SK-N-SH (cell line): Measurements from ENCODE around the gene CENPP. TPM values are rescaled to one million over a fixed set of nuclear protein-coding genes. Genes with fewer than 3 reads are reported as not detected.

Experiments
- CTCF ChIA-PET: fragments of 300-600, 350-600 bp; formaldehyde crosslinking; extraction: SDS; loops from one replicate; lab custom pipeline; 2021; lab: Yijun Ruan, JAX
- POLR2A ChIA-PET: fragments of 350-600 bp; sonication (Branson Sonifier 250); formaldehyde crosslinking; extraction: SDS; loops from one replicate; lab custom pipeline; 2020; ENCODE audit warnings: antibody characterized with exemption, inconsistent platforms; lab: Yijun Ruan, JAX
- DNase-seq: peaks from one replicate; pipeline ENCODE4 v3.0.0; 2012
- H2AFZ ChIP-seq: fragments of 200-600 bp; sonication (generic); 2 replicates; pipeline ENCODE4 v1.8.1; 2016; ENCODE audit warnings: antibody characterized with exemption, mild to moderate bottlenecking, low read depth
- H3F3A ChIP-seq: fragments of 200-600 bp; sonication (generic); replicated peaks from 2 replicates; pipeline ENCODE3; 2016; ENCODE audit warnings: antibody characterized with exemption, mild to moderate bottlenecking; ENCODE audit not compliant: insufficient read depth
- H3K27ac ChIP-seq, 2 experiments: fragments of 200-500 bp in 1 of 2; fragments of 200-600 bp in 1 of 2; sonication (Bioruptor generic) in 1 of 2; sonication (generic), shearing (Covaris generic) in 1 of 2; 2 replicates each; pipeline versions ENCODE4 v1.5.1 to v1.6.1; 2014 to 2016; ENCODE audit warnings: low read depth in 2 of 2, inconsistent platforms in 1 of 2, low read length in 1 of 2, mild to moderate bottlenecking in 1 of 2, mixed read lengths in 1 of 2
- H3K27me3 ChIP-seq: fragments of 200-600 bp; sonication (generic), shearing (Covaris generic); 2 replicates; pipeline ENCODE4 v1.6.1; 2016; ENCODE audit warnings: mixed run types; ENCODE audit not compliant: insufficient read depth
- H3K36me3 ChIP-seq, 2 experiments: fragments of 200-500 bp in 1 of 2; fragments of 200-600 bp in 1 of 2; sonication (Bioruptor generic) in 1 of 2; sonication (generic) in 1 of 2; replicated peaks in 1 of 2; 2 replicates each; pipeline versions ENCODE3 to v1.5.1; 2014 to 2016; ENCODE audit warnings: low read length in 1 of 2, mild to moderate bottlenecking in 1 of 2; ENCODE audit not compliant: insufficient read depth in 2 of 2, control insufficient read depth in 1 of 2
- H3K4me1 ChIP-seq, 2 experiments: fragments of 200-500 bp in 1 of 2; fragments of 200-600 bp in 1 of 2; sonication (Bioruptor generic) in 1 of 2; sonication (generic), shearing (Covaris generic) in 1 of 2; 2 replicates each; pipeline versions ENCODE4 v1.5.1 to v1.6.1; 2014 to 2016; ENCODE audit warnings: low read depth in 1 of 2, low read length in 1 of 2, mixed run types in 1 of 2; ENCODE audit not compliant: insufficient read depth in 2 of 2, control insufficient read depth in 1 of 2
- H3K4me2 ChIP-seq: fragments of 200-600 bp; sonication (generic), shearing (Covaris generic); 2 replicates; pipeline ENCODE4 v1.6.1; 2017; ENCODE audit warnings: mixed run types
- H3K4me3 ChIP-seq, 2 experiments: fragments of 200-500 bp in 1 of 2; fragments of 200-600 bp in 1 of 2; sonication (Bioruptor generic) in 1 of 2; sonication (generic), shearing (Covaris generic) in 1 of 2; 2 replicates each; pipeline versions ENCODE4 v1.5.1 to v1.8.1; 2014 to 2016; ENCODE audit warnings: low read depth in 2 of 2, inconsistent platforms in 1 of 2, low read length in 1 of 2, mild to moderate bottlenecking in 1 of 2, mixed read lengths in 1 of 2, moderate library complexity in 1 of 2
- H3K79me2 ChIP-seq: fragments of 200-600 bp; sonication (generic); 2 replicates; pipeline ENCODE4 v1.8.1; 2017; ENCODE audit warnings: mild to moderate bottlenecking; ENCODE audit not compliant: insufficient read depth
- H3K9ac ChIP-seq: fragments of 200-600 bp; sonication (generic); 2 replicates; pipeline ENCODE4 v1.6.1; 2017; ENCODE audit warnings: mixed run types
- H3K9me2 ChIP-seq: fragments of 200-600 bp; sonication (generic); 2 replicates; pipeline ENCODE4 v1.6.1; 2017; ENCODE audit warnings: mixed run types
- H3K9me3 ChIP-seq: fragments of 200-600 bp; sonication (generic); 2 replicates; pipeline ENCODE4 v1.6.1; 2017; ENCODE audit warnings: mixed run types, mild to moderate bottlenecking, moderate library complexity
- H4K20me1 ChIP-seq: fragments of 200-600 bp; sonication (generic); 2 replicates; pipeline ENCODE4 v1.6.1; 2017; ENCODE audit warnings: mild to moderate bottlenecking, mixed run types; ENCODE audit not compliant: insufficient read depth
- EP300 ChIP-seq, 2 experiments: IDR thresholded peaks; 2 replicates each; pipeline versions ENCODE4 v1.4.0 to v1.6.1; 2012; ENCODE audit warnings: borderline replicate concordance in 1 of 2, low read depth in 1 of 2, low read length in 1 of 2
- FOXM1 ChIP-seq: IDR thresholded peaks from 2 replicates; pipeline ENCODE4 v1.4.0; 2012; ENCODE audit warnings: low read depth, mild to moderate bottlenecking
- JUND ChIP-seq: IDR thresholded peaks from 2 replicates; pipeline ENCODE4 v1.4.0; 2012
- MEF2A ChIP-seq: IDR thresholded peaks from 2 replicates; pipeline ENCODE4 v1.4.0; 2012; ENCODE audit warnings: low read depth, borderline replicate concordance
- MXI1 ChIP-seq: IDR thresholded peaks from 2 replicates; pipeline ENCODE4 v1.6.1; 2012; ENCODE audit warnings: mild to moderate bottlenecking, low read depth, low read length, improper control_type of control experiment
- NFIC ChIP-seq: IDR thresholded peaks from 2 replicates; pipeline ENCODE4 v1.4.0; 2012; ENCODE audit warnings: borderline replicate concordance
- NRF1 ChIP-seq: IDR thresholded peaks from 2 replicates; pipeline ENCODE4 v1.6.1; 2012; ENCODE audit warnings: low read depth, mild to moderate bottlenecking, low read length
- POLR2AphosphoS5 ChIP-seq: IDR thresholded peaks from 2 replicates; pipeline ENCODE4 v1.6.1; 2012; ENCODE audit warnings: low read depth, low read length
- RAD21 ChIP-seq: IDR thresholded peaks from 2 replicates; pipeline ENCODE4 v1.6.1; 2012; ENCODE audit warnings: mild to moderate bottlenecking, low read length
- RCOR1 ChIP-seq: fragments of 150-350 bp; IDR thresholded peaks from 2 replicates; pipeline ENCODE4 v1.6.1; 2017; ENCODE audit warnings: antibody characterized with exemption, low read length
- SIN3A ChIP-seq: IDR thresholded peaks from 2 replicates; pipeline ENCODE4 v1.6.1; 2012; ENCODE audit warnings: low read depth, mild to moderate bottlenecking, low read length, moderate library complexity, borderline replicate concordance
- TAF1 ChIP-seq: IDR thresholded peaks from 2 replicates; pipeline ENCODE4 v1.6.1; 2012; ENCODE audit warnings: low read depth, mild to moderate bottlenecking, low read length, moderate library complexity, borderline replicate concordance
- TCF12 ChIP-seq: IDR thresholded peaks from 2 replicates; pipeline ENCODE4 v1.4.0; 2012
- TEAD4 ChIP-seq: IDR thresholded peaks from 2 replicates; pipeline ENCODE4 v1.4.0; 2012; ENCODE audit warnings: mild to moderate bottlenecking, borderline replicate concordance; ENCODE audit not compliant: insufficient read depth
- WGBS: methylation state at CpG from one replicate; pipeline ENCODE4 v1.1.6; 2017; ENCODE audit warnings: low lambda C conversion rate; 5-methylcytosine and 5-hydroxymethylcytosine counted together
- polyA plus RNA-seq, 3 experiments: library from polyadenylated mRNA; depleted of rRNA; stranded (reverse); fragments of >200 nt; gene quantifications; 2 replicates each; pipeline ENCODE4 v1.2.3, GENCODE V29; 2012
- TF ChIP-seq, protein P1 (sequence below): IDR thresholded peaks from 2 replicates; pipeline ENCODE4; 2012

Gene CENPP
- polyA plus RNA-seq, 1 of the 3 experiments (the other 2 are of a cell fraction) = 1.3 TPM

DNA sequence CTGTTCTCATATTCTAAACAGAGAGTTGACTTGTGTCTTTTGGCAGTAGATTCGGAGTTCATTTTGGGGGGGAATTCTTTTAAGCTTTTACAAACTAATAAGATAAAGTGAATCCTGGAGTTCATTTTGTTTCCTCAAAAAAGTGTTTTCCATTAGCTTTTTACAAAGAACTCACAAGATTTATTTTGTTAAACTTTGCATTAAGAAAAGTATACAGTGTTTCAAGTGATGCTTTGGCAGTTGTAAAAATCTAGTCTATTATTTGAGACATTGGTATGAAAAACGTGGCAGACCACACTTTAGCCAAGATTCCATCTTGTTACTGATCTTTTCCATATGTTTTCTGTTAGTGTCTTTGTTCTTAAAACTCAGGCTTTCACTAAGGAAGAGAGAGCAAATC is 99.7 kb downstream of the CENPP start:
- Histone ChIP-seq H4K20me1 (no peaks in the 10 kb centered on the region), H3K4me1 (peaks cover 9 to 16% of the 10 kb centered on the region in 2 experiments), H3K4me2 (peak overlapping the region; percentile 22; the same call in 1 of the 2 replicates), H3K27me3 (no peaks in the 10 kb centered on the region), H3K36me3 (no peaks in the 10 kb centered on the region), H3K4me3 (no peak overlapping the region), H3K27ac (peak overlapping the region; percentile 70 to 77), H2AFZ (peak overlapping the region; percentile 73), H3K79me2 (no peaks in the 10 kb centered on the region), H3F3A (peaks cover 5% of the 10 kb centered on the region), H3K9me3 (no peaks in the 10 kb centered on the region), H3K9ac (peak overlapping the region; percentile 13; the same call in 1 of the 2 replicates), H3K9me2 (no peaks in the 10 kb centered on the region)
- CTCF ChIA-PET = interaction anchor here (1.3 to 1.6 kb wide), 2 partner anchors 13 to 97 kb away, joined by 3 to 7 read pairs; no protein-coding TSS in a partner anchor
- 12% methylated on average over 2 of the region's 2 CpGs for WGBS
- POLR2A ChIA-PET = no interaction called here
- TF ChIP-seq NRF1 (no peak), FOXM1 (no peak), POLR2AphosphoS5 (peak; percentile 63; the same call in 1 of the 2 replicates), SIN3A (no peak), EP300 (IDR thresholded peaks at IDR 0.05; ENCODE audit: borderline replicate concordance in 1 of 2, low read depth in 1 of 2, low read length in 1 of 2) (peak; percentile 9 to 45; a peak in 3 of 4 replicates), RCOR1 (no peak), TAF1 (0 out of 2 replicates have a peak, but pooled peaks have one; percentile 21), MEF2A (no peak), NFIC (peak; percentile 42; the same call in 1 of the 2 replicates), TCF12 (peak; percentile 94), JUND (peak; percentile 25; the same call in 1 of the 2 replicates), MXI1 (peak; percentile 36; the same call in 1 of the 2 replicates)
- TF ChIP-seq, protein P1, sequence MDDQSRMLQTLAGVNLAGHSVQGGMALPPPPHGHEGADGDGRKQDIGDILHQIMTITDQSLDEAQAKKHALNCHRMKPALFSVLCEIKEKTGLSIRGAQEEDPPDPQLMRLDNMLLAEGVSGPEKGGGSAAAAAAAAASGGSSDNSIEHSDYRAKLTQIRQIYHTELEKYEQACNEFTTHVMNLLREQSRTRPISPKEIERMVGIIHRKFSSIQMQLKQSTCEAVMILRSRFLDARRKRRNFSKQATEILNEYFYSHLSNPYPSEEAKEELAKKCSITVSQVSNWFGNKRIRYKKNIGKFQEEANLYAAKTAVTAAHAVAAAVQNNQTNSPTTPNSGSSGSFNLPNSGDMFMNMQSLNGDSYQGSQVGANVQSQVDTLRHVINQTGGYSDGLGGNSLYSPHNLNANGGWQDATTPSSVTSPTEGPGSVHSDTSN = peak; percentile 76
- DNase-seq = no peak

DNA sequence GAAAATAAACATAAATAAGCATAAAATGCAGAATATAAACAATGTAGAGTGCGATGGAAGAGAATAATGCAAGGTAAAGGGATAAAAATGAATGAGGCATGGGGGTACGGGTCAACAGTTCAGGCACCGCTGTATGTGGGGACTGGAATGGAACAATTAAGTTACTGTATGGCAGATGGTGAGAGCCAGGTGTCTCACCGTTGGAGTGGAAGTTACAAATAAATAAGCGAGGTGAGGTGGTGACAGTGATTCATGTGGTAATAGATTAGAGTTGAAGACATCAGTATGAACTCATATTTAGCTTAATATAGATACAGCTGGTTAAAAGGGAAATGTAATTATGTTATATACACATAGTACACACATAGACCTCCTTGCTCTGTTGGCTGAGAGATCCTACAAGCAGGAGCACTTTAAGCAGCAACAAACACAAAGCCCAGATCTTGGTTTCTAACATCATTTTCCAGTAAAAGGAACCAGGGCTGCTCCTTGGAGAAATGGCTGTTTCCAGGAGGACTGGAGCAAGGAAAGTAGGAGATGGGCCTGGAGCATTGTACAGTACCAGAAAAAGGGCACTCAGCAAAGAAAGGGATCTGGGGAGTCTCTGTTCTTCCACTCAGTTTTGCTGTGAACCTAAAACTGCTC is 100.9 kb downstream of the CENPP start:
- H3K4me3 ChIP-seq = no peak overlapping the region
- H3K36me3 ChIP-seq = no peaks in the 10 kb centered on the region
- 70% methylated on average over 5 of the region's 5 CpGs for WGBS
- ChIA-PET CTCF (interaction anchor here (1.6 kb wide), 1 partner anchor 94 kb away, joined by 3 read pairs; no protein-coding TSS in a partner anchor), POLR2A (no interaction called here)
- no peaks in the 10 kb centered on the region for H3K27me3 ChIP-seq
- no peaks in the 10 kb centered on the region for H3K9me2 ChIP-seq
- no peaks in the 10 kb centered on the region for H3K9me3 ChIP-seq
- H3K79me2 ChIP-seq = no peaks in the 10 kb centered on the region
- H3K4me1 ChIP-seq = peaks cover 9 to 16% of the 10 kb centered on the region in 2 experiments
- no peaks in the 10 kb centered on the region for H4K20me1 ChIP-seq
- peaks cover 5% of the 10 kb centered on the region for H3F3A ChIP-seq
- no peak for DNase-seq
- no peak overlapping the region for H3K9ac ChIP-seq
- H2AFZ ChIP-seq = peak overlapping the region; percentile 73; the same call in 1 of the 2 replicates
- no peak for TF ChIP-seq TEAD4
- TF ChIP-seq, protein P1 = peak; percentile 38; the same call in 1 of the 2 replicates
- no peak for TF ChIP-seq MXI1
- 0 out of 2 replicates have a peak, but pooled peaks have one; percentile 6 for TF ChIP-seq TCF12
- TF ChIP-seq EP300 (IDR thresholded peaks at IDR 0.05; ENCODE audit: borderline replicate concordance in 1 of 2, low read depth in 1 of 2, low read length in 1 of 2) = 0 out of 4 replicates have a peak, but pooled peaks of 1 of the 2 experiments have one; percentile 48
- TF ChIP-seq RCOR1 = 0 out of 2 replicates have a peak, but pooled peaks have one; percentile 17
- TF ChIP-seq RAD21 = no peak
- H3K4me2 ChIP-seq = no peak overlapping the region
- peak overlapping the region; percentile 70 to 77; a peak in 2 of 4 replicates for H3K27ac ChIP-seq
